NT2/D1 (cell line): ENCODE measurements around the gene RAB7B.

Experiments
- DNase-seq: peaks from one replicate; pipeline ENCODE4 v3.0.0-alpha.2; 2011; ENCODE audit warnings: low read depth, low spot score
- H3K27me3 ChIP-seq: 2 replicates; pipeline ENCODE4 v1.6.0; 2011; ENCODE audit warnings: mild to moderate bottlenecking; ENCODE audit not compliant: insufficient read length, insufficient read depth
- H3K36me3 ChIP-seq: 2 replicates; pipeline ENCODE4 v1.6.1; 2011; ENCODE audit warnings: mild to moderate bottlenecking, low read length, mixed read lengths; ENCODE audit not compliant: insufficient read depth, insufficient read length
- H3K4me1 ChIP-seq: 2 replicates; pipeline ENCODE4 v1.5.1; 2011; ENCODE audit not compliant: insufficient read depth, insufficient read length
- H3K4me3 ChIP-seq: 2 replicates; pipeline ENCODE4 v1.5.1; 2011; ENCODE audit warnings: low read depth; ENCODE audit not compliant: insufficient read length
- H3K9ac ChIP-seq: 2 replicates; pipeline ENCODE4 v1.6.0; 2011; ENCODE audit warnings: low read depth; ENCODE audit not compliant: insufficient read length
- H3K9me3 ChIP-seq: 2 replicates; pipeline ENCODE4 v1.5.1; 2011; ENCODE audit warnings: mild to moderate bottlenecking, low read length; ENCODE audit not compliant: insufficient read depth
- SUZ12 ChIP-seq: IDR thresholded peaks from 2 replicates; pipeline ENCODE4 v1.6.1; 2011; ENCODE audit not compliant: insufficient read length, insufficient read depth; ENCODE audit errors: extremely low read depth
- YY1 ChIP-seq: IDR thresholded peaks from 2 replicates; pipeline ENCODE4 v1.6.1; 2011; ENCODE audit not compliant: insufficient read length, insufficient read depth
- ZNF274 ChIP-seq: IDR thresholded peaks from 2 replicates; pipeline ENCODE4 v1.6.1; 2011; ENCODE audit warnings: mild to moderate bottlenecking, low read depth, low read length

RAB7B gene

GRCh38 chr1:205977402-205978014 lies 25.7 kb downstream of the RAB7B start:
- TF ChIP-seq SUZ12: no peak
- no peak for TF ChIP-seq YY1
- TF ChIP-seq ZNF274: no peak
- H3K9me3 ChIP-seq: no peaks in the 10 kb centered on the region
- no peak overlapping the region for H3K4me3 ChIP-seq
- peaks cover 17% of the 10 kb centered on the region for H3K4me1 ChIP-seq
- peak; percentile 82 for DNase-seq
- H3K36me3 ChIP-seq: no peaks in the 10 kb centered on the region
- H3K9ac ChIP-seq: no peak overlapping the region
- H3K27me3 ChIP-seq: no peaks in the 10 kb centered on the region

DNA sequence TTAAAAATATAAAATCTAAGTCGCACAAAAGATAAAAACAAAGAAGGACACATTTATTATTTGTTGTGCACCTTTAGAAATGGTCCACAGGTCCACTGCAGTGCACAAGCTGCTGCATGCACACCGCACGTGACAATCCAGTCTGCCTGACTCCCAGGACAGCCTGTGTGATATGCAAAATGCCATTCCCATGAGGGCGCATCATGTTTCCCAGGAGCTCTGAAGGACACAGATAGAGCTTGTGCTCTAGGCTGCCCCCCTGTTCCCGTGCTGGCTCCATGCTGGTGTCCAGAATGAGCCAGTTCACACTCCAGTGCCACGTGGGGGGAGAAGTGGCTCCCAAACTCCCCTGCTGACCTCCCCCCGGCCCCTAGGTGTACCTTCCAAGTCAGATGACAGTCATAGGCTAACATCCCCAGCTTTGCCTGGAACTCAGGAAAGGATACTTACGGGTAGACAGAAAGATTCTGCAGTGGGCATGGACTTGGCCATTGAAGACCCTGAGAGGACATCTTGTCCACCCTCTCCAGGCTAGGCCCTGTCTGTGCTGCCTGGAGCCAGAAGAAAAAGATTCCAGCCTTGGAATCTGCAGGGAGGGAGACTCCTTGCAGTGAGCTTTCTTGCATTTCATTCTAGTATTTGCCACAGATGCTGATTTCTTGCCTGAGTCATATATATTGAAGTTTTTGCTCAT lies 26.3 kb downstream of the RAB7B start:
- no peaks in the 10 kb centered on the region for H3K27me3 ChIP-seq
- TF ChIP-seq SUZ12 (no peak), YY1 (no peak), ZNF274 (no peak)
- H3K4me1 ChIP-seq: peaks cover 17% of the 10 kb centered on the region
- H3K4me3 ChIP-seq: no peak overlapping the region
- H3K9me3 ChIP-seq: no peaks in the 10 kb centered on the region
- no peaks in the 10 kb centered on the region for H3K36me3 ChIP-seq
- peak; percentile 68 for DNase-seq
- H3K9ac ChIP-seq: no peak overlapping the region

DNA sequence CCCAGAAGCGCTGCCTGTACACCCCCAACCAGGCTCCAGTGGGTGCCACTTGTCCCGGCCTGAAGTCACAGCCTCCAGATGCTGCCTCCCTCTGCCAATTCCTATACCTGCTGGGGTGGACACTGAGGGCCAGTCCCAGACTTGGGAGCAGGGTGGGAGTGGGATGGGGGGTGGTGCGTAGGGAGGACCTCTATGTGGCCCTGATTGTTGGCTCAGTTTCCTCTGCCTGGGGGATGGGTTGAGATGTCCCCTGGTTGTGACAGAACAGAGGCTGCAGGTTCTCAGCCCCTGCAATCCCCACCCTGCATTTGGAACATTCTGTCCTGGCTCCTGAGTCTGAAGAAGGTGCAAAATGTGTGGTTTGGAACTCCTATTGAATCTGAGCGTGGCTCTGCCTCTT lies 27.2 kb downstream of the RAB7B start:
- no peak overlapping the region for H3K4me3 ChIP-seq
- no peaks in the 10 kb centered on the region for H3K9me3 ChIP-seq
- TF ChIP-seq SUZ12: no peak
- TF ChIP-seq YY1: no peak
- no peak for TF ChIP-seq ZNF274
- H3K36me3 ChIP-seq: no peaks in the 10 kb centered on the region
- H3K9ac ChIP-seq: no peak overlapping the region
- peaks cover 17% of the 10 kb centered on the region for H3K4me1 ChIP-seq
- no peak for DNase-seq
- H3K27me3 ChIP-seq: no peaks in the 10 kb centered on the region

DNA sequence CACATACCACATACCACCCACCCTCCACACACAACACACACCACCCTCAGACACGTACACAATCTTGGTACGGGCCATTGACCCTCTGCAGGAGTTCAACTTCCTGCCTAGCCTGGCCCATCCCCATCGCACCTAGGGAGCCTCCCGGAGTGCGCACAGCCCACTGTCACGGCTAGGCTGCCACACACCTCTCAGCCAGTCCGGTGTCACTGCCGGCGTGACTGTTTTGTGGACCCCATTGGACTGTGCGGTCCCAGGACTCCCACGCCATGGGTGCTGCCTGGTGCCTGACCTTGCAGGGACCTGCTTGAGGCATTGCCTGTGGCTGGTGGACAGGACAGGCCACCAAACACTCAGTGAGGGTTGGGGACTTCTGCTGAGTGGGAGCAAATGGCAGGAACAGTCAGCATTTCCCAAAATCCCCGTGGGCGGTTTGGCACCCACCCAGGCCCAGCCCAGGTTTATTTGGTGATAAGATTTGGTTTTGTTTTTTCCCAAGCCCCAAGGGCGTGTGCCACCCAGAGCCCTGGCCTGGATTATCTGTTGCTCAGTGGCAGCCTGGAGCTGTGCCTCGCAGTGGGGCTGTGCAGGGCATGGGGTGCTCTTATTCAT lies 27.7 kb downstream of the RAB7B start:
- DNase-seq: no peak
- H3K36me3 ChIP-seq: no peaks in the 10 kb centered on the region
- no peak overlapping the region for H3K4me3 ChIP-seq
- no peaks in the 10 kb centered on the region for H3K9me3 ChIP-seq
- no peak for TF ChIP-seq ZNF274
- TF ChIP-seq SUZ12: no peak
- no peak for TF ChIP-seq YY1
- no peaks in the 10 kb centered on the region for H3K27me3 ChIP-seq
- no peak overlapping the region for H3K9ac ChIP-seq
- peaks cover 17% of the 10 kb centered on the region for H3K4me1 ChIP-seq

DNA sequence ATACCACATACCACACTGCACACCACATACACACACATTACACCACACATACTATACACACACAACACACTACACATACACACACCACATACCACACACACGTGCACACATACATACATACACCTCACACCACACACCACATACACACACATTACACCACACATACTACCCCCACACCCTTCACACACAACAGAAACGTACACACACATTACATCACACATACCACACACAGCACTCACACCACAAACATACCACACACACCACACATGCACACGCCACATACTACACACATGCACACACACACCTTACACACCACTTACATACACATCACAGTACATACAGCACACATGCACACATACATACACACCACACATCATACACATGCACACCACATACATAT lies 28.5 kb downstream of the RAB7B start:
- DNase-seq: no peak
- no peaks in the 10 kb centered on the region for H3K36me3 ChIP-seq
- H3K9me3 ChIP-seq: no peaks in the 10 kb centered on the region
- TF ChIP-seq YY1 (no peak), ZNF274 (no peak), SUZ12 (no peak)
- no peaks in the 10 kb centered on the region for H3K27me3 ChIP-seq
- H3K9ac ChIP-seq: no peak overlapping the region
- peaks cover 17% of the 10 kb centered on the region for H3K4me1 ChIP-seq
- no peak overlapping the region for H3K4me3 ChIP-seq

- Histone ChIP-seq H3K9ac (no peak overlapping the region), H3K36me3 (no peaks in the 10 kb centered on the region), H3K9me3 (no peaks in the 10 kb centered on the region), H3K4me1 (peaks cover 17% of the 10 kb centered on the region), H3K4me3 (no peak overlapping the region), H3K27me3 (no peaks in the 10 kb centered on the region)
- DNase-seq: no peak
- TF ChIP-seq ZNF274 (no peak), YY1 (no peak), SUZ12 (no peak)
These were observed 29.6 kb downstream of the RAB7B start for GRCh38 chr1:205973377-205974232.
